ENCODE results near the gene PIEZO1.

PIEZO1 gene

GRCh38 chr16:88715312-88716190 lies 69.5 kb downstream of the PIEZO1 start:
- in situ Hi-C loops (cut with MboI; ENCODE audit: low pct_unique_long_range_greater_than_20kb, low sequenced_read_pairs) = no loop called here
- no peak for DNase-seq

DNA sequence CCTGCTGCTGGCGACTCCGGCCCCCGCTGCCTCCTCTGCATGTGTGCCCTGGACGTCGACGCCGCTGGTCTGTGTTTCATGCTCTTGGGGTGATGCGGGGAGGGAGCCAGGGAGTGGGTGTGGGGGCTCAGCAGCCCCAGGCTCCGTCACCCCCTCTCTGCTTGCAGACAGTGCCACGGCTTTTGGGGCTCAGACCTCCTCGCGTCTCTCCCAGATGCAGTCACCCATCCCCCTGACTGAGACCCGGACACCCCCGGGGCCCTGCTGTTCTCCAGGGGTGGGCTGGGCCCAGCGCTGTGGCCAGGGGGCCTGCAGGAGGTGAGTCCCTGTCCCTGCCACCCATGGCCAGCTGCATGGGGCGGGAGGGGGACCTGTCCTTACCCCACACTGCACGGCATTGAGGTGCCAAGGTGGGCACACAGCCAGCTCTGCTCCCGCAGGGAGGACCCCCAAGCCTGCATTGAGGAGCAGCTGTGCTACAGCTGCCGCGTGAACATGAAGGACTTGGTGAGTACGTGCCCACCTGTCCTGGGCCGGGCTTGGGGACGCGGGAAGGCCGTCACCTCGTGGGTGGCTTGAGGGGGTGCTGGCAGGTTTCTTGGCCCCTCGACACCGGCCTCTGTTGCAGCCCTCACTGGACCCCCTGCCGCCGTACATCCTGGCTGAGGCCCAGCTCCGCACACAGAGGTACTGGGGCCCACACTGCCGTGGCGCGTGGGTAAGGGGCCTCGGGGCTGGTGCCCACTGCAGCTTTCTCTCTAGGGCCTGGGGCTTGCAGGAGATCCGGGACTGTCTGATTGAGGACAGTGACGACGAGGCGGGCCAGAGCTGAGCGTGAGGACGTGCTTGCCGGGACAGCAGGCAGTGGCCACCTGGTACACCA lies 70.4 kb downstream of the PIEZO1 start:
- in situ Hi-C loops (cut with MboI; ENCODE audit: low pct_unique_long_range_greater_than_20kb, low sequenced_read_pairs) = no loop called here
- DNase-seq = no peak

GRCh38 chr16:88713568-88714419 lies 71.2 kb downstream of the PIEZO1 start:
- in situ Hi-C loops (cut with MboI; ENCODE audit: low pct_unique_long_range_greater_than_20kb, low sequenced_read_pairs) = no loop called here
- DNase-seq = no peak

GRCh38 chr16:88713054-88713453 lies 72.0 kb downstream of the PIEZO1 start:
- in situ Hi-C loops (cut with MboI; ENCODE audit: low pct_unique_long_range_greater_than_20kb, low sequenced_read_pairs) = no loop called here
- no peak for DNase-seq

DNA sequence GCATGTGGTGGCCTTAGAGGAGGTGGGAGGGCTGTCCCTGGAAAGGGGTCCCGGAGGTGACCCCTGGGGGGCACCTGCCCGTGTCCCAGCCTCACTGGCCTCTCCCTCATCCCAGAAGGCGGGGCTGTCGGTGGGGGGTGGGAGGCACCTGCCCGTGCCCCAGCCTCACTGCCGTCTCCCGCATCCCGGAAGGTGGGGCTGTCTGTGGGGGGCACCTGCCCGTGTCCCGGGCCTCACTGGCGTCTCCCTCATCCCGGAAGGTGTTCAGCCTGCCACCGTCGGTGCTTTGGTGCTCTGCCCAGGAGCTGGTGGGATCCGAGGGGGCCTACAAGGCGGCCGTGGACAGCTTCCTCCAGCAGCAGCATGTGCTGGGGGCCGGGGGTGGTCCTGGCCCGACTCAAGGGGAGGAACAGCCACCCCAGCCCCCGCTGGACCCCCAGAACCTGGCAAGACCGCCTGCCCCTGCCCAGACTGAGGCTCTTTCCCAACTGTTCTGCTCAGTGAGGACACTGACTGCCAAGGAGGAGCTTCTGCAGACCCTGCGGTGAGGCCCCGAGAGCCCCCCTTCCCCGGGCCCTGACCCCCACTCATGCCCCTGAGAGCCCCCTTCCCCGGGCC lies 72.5 kb downstream of the PIEZO1 start:
- DNase-seq = no peak
- in situ Hi-C loops (cut with MboI; ENCODE audit: low pct_unique_long_range_greater_than_20kb, low sequenced_read_pairs) = no loop called here

- in situ Hi-C loops (cut with MboI; ENCODE audit: low pct_unique_long_range_greater_than_20kb, low sequenced_read_pairs) = no loop called here
- DNase-seq = no peak
These were observed 73.2 kb downstream of the PIEZO1 start for GRCh38 chr16:88711750-88712340.

GRCh38 chr16:88710556-88710955 lies 74.5 kb downstream of the PIEZO1 start:
- in situ Hi-C loops (cut with MboI; ENCODE audit: low pct_unique_long_range_greater_than_20kb, low sequenced_read_pairs) = no loop called here
- no peak for DNase-seq

- peak; percentile 30 for DNase-seq
- in situ Hi-C loops (cut with MboI; ENCODE audit: low pct_unique_long_range_greater_than_20kb, low sequenced_read_pairs) = no loop called here
These were observed 77.8 kb downstream of the PIEZO1 start for GRCh38 chr16:88706965-88707826.

DNA sequence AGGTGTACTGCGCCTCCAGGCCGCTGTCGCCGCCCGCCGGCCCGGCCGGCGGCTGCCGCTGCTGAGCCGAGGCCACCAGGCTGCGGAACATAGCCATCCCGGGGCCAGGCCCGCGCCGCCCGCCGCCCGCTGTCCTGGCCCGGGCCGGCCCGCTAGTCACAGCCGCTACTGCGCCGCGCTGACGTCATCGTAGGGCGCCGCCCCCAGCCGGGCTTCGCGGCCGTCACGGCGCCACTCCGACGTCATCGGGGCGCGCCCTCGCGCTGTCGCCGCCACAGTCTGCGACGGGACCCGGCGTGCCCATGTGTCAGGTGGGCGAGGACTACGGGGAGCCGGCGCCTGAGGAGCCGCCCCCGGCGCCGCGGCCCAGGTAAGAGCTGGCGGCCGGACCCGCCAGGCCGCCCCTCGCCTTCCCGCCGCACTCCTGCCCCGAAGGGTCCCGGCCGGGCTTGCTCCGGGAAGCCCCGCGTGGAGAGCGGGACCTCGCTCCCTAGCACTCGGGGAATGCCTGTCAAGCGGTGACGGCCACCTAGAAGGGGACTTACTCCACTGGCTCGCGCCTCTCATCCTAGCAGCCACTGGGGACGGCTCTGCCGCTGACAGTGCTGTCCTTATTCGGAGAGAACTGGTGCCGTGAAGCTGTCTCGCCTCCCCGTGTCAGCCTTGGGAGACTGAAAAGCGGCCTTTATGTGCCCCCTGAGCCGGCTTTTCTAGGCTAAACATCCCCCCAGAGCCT lies 78.6 kb downstream of the PIEZO1 start, which contains the start of the genes CTU2 and RNF166:
Gene CTU2, plus strand, starts transcription at position 275 of the 736 bp plus-strand sequence. Its CDS starts 28 bp downstream, at position 303.
Gene RNF166, minus strand, starts transcription at position 180 of the 736 bp plus-strand sequence. Its CDS starts 83 bp downstream, at position 97.
- in situ Hi-C loops (cut with MboI; ENCODE audit: low pct_unique_long_range_greater_than_20kb, low sequenced_read_pairs) = no loop called here
- DNase-seq = peak; percentile 86

DNA sequence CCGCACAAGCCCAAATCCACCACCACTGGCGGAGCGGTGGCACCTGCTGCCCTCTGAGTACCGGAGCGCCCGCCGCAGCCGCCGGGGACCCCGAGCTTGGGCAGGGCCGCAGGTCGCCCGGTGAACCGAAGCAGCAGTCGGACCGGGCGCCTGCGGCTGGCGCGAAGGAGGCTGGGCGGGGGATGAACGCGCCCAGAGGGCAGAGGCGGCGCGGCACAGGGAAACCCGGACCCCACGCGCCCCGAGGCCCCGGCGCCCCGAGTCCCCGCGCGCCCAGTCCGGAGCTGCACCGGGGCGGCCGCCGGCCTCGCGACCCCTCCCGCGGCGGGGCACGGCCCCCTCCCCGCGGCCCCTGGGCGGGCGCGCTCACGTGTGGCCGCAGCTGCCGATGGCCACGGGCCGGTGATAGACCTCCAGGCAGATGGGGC lies 79.2 kb downstream of the PIEZO1 start:
- no peak for DNase-seq
- in situ Hi-C loops (cut with MboI; ENCODE audit: low pct_unique_long_range_greater_than_20kb, low sequenced_read_pairs) = no loop called here

DNA sequence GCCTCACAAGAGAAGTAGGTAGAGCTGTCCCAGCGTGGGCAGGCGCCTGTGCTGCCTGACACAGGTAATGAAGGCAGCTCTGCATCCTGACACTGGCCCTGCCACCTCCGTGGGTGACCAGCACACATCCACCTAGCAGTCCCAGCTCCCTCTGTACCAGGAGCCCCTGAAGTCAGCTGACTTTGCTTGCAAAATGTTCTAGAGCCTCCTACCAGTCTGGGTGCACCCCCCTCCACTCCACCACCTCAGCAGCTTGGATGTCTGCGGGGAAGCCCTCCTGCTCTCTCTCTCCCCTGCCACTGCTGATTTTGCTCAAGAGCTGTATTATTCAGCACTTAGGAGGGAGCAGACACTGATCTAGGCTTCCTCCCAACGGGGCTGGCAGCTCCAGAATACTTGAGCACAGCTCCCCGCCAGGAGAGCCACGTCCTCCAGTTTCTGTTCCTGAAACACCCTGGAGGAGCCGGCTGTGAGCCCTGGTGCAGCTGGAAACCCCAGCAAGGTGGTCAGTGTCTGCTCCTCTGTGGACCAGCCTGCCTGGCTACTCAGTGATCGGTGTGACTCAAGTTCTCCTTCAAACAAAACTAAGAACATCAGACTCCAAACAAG lies 79.8 kb downstream of the PIEZO1 start:
- DNase-seq = peak; percentile 27

GRCh38 chr16:88703486-88704309 lies 81.3 kb downstream of the PIEZO1 start:
- in situ Hi-C loops (cut with MboI; ENCODE audit: low pct_unique_long_range_greater_than_20kb, low sequenced_read_pairs) = no loop called here
- DNase-seq = peak; percentile 83

More for the DNA sequence above, 79.8 kb downstream of the PIEZO1 start:
- in situ Hi-C loops (cut with MboI; ENCODE audit: low pct_unique_long_range_greater_than_20kb, low sequenced_read_pairs) = no loop called here

GRCh38 chr16:88702371-88703210 lies 82.4 kb downstream of the PIEZO1 start:
- peak; percentile 30 for DNase-seq
- in situ Hi-C loops (cut with MboI; ENCODE audit: low pct_unique_long_range_greater_than_20kb, low sequenced_read_pairs) = no loop called here

DNA sequence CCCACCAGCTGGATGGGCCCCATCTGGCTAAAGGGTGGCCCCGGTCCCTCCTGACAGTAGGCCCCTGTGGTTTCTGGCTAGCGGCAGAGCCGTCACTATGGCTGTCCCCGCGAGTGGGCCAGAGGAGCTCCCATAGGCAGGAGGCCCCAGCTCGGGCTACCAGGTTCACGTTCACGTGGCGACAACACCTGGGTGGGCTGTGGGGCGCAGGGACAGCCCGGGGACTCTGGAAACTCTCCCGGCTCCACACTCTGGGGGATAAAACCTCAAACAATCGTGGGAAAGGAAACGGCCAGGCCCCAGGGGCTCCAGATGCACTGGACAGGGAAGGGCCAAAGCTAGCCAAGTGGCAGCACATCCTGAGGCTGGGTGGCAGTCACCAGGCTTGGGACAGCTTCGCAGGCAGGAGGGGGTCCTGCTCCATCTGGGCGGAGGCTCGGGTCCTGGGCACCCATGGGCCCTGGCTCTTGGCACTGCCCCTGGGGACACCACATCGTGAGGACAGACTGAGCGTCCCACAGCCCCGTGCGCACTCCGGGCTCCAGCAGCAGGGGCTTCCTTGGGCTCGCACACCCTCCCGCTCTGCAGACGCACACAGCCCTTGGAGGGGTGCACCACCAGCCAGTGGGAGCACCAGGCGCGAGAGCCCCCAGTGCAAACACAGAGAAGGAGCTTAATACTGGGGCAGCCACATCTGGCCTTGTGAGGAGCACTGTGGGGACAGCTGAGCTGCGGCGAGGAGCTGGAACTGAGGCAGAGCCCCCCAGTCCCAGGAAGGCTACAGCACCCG lies 83.2 kb downstream of the PIEZO1 start:
- no peak for DNase-seq
- in situ Hi-C loops (cut with MboI; ENCODE audit: low pct_unique_long_range_greater_than_20kb, low sequenced_read_pairs) = no loop called here

Measured in KBM-7 (cell line).